ENCODE data around the gene HACD2.
"Not testable (repeated sequence)": the region's sequence is repeated elsewhere in the genome, so short reads cannot be mapped to it uniquely, and the experiment has no call there.

HACD2 gene

DNA sequence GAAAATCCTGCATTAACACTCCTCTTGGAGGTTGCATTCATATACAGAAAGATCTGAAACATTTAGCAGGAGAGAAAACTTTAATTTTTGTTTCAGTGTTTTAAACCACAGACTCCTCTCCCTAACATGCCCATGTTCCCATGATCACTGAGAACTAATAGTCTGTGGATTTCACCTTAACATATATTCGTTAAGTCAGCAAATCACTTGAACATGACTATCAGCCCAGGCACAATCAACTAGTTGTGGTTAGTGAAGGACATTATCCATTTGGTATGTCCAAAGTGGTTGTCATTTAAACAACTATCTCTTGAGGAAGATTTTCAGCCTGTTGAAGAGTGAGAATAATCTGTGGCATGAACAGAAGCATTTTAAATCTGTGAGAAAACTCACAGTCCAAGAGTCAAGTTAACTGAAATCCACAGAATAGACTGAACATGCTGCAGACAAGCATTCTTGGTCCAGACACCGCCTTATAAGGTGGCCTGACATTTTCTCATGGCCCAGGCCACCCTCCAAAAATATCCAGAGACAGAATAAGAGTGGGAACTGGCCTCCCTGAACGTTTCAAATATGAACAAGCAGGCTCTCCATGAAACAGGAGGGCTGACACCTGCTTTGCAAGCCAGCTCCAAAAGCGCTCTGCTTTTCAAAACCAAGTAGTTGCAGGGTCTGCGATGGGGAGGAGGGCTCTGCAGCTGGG, 96.1 kb downstream of the HACD2 start:
- Histone ChIP-seq H3K36me3 (ENCODE audit: control insufficient read depth, insufficient read depth, low read length) (no peaks in the 10 kb centered on the region), H2AFZ (no peak overlapping the region), H3K27ac (no peak overlapping the region), H3K9ac (no peak overlapping the region), H3K4me3 (ENCODE audit: low read depth, low read length) (no peak overlapping the region), H3K4me2 (ENCODE audit: low read length) (no peak overlapping the region), H3K27me3 (ENCODE audit: control insufficient read depth, insufficient read depth, low read length) (no peaks in the 10 kb centered on the region), H3K9me3 (ENCODE audit: control insufficient read depth, low read length) (no peaks in the 10 kb centered on the region), H3K4me1 (no peaks in the 10 kb centered on the region), H3K79me2 (no peaks in the 10 kb centered on the region)
- TF ChIP-seq, protein P1, sequence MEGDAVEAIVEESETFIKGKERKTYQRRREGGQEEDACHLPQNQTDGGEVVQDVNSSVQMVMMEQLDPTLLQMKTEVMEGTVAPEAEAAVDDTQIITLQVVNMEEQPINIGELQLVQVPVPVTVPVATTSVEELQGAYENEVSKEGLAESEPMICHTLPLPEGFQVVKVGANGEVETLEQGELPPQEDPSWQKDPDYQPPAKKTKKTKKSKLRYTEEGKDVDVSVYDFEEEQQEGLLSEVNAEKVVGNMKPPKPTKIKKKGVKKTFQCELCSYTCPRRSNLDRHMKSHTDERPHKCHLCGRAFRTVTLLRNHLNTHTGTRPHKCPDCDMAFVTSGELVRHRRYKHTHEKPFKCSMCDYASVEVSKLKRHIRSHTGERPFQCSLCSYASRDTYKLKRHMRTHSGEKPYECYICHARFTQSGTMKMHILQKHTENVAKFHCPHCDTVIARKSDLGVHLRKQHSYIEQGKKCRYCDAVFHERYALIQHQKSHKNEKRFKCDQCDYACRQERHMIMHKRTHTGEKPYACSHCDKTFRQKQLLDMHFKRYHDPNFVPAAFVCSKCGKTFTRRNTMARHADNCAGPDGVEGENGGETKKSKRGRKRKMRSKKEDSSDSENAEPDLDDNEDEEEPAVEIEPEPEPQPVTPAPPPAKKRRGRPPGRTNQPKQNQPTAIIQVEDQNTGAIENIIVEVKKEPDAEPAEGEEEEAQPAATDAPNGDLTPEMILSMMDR (IDR thresholded peaks at IDR 0.05): no peak

DNA sequence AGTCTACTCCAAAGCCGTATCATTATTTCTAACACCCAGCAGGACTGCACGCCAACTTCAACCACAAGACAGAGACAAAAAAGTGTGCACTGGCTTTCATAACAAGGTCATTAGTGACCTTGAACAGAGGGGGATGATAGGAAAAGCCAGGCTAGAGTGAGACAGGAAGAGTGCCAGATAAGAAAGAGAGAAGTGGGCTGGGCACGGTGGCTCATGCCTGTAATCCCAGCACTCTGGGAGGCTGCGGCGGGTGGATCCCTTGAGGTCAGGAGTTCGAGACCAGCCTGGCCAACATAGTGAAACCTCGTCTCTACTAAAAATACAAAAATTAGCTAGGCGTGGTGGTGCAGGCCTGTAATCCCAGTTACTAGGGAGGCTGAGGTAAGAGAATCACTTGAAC, 97.8 kb downstream of the HACD2 start:
- not testable (repeated sequence) for H3K9ac ChIP-seq; H3K9me3 ChIP-seq (ENCODE audit: control insufficient read depth, low read length); H3K27me3 ChIP-seq (ENCODE audit: control insufficient read depth, insufficient read depth, low read length); H2AFZ ChIP-seq; H3K79me2 ChIP-seq; H3K36me3 ChIP-seq (ENCODE audit: control insufficient read depth, insufficient read depth, low read length); H3K4me1 ChIP-seq; H3K4me2 ChIP-seq (ENCODE audit: low read length); H3K4me3 ChIP-seq (ENCODE audit: low read depth, low read length); H3K27ac ChIP-seq

DNA sequence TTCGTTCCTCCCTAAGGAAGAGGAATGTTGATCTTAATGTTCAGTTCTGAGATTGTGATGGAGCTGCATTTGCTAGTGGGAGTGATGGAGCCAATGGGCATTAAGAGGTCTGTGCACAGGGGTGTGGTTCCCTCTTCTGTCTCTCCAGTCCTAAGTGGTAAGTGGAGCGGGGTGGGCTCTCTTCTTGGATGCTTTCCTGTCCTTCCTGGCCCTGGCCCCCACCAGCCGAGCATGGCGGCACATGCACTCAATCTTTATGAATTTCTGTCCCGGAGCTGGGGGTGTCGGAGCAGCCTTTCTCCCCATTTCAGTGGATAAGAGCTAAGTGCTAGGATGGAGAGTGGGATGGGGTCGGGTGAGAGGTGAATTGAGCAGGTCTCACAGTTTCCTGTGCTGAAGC, 98.4 kb downstream of the HACD2 start:
- Histone ChIP-seq H3K27me3 (ENCODE audit: control insufficient read depth, insufficient read depth, low read length) (no peaks in the 10 kb centered on the region), H3K9ac (no peak overlapping the region), H3K36me3 (ENCODE audit: control insufficient read depth, insufficient read depth, low read length) (no peaks in the 10 kb centered on the region), H3K4me2 (ENCODE audit: low read length) (no peak overlapping the region), H3K4me3 (ENCODE audit: low read depth, low read length) (no peak overlapping the region), H3K4me1 (no peaks in the 10 kb centered on the region), H2AFZ (no peak overlapping the region), H3K9me3 (ENCODE audit: control insufficient read depth, low read length) (no peaks in the 10 kb centered on the region), H3K27ac (no peak overlapping the region), H3K79me2 (no peaks in the 10 kb centered on the region)
- TF ChIP-seq, protein P1 (IDR thresholded peaks at IDR 0.05): no peak

DNA sequence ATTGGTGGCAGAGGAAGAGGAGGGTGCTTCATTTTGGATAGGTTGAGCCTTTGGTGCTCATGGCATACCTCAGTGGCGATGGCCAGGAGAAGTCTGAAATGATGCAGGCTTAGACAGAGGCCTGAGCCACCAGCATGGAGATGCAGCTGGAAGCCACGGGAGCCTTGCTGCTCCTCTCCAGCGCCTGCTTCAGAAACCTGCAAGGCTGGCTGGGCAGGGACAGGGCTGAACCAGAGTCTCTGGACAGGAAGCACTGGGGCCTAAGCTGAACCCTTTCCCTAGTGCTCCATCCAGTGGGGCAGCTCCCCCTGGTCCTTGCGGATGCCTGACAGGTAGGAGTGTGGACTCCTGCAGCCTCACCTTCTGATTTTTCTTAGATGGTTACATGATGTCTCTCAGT, 99.3 kb downstream of the HACD2 start:
- H3K4me1 ChIP-seq: no peaks in the 10 kb centered on the region
- no peak overlapping the region for H3K4me3 ChIP-seq (ENCODE audit: low read depth, low read length)
- TF ChIP-seq, protein P1 (IDR thresholded peaks at IDR 0.05): no peak
- no peak overlapping the region for H3K9ac ChIP-seq
- no peaks in the 10 kb centered on the region for H3K36me3 ChIP-seq (ENCODE audit: control insufficient read depth, insufficient read depth, low read length)
- H3K27me3 ChIP-seq (ENCODE audit: control insufficient read depth, insufficient read depth, low read length): no peaks in the 10 kb centered on the region
- H3K9me3 ChIP-seq (ENCODE audit: control insufficient read depth, low read length): no peaks in the 10 kb centered on the region
- H2AFZ ChIP-seq: no peak overlapping the region
- H3K27ac ChIP-seq: no peak overlapping the region
- H3K4me2 ChIP-seq (ENCODE audit: low read length): no peak overlapping the region
- no peaks in the 10 kb centered on the region for H3K79me2 ChIP-seq

DNA sequence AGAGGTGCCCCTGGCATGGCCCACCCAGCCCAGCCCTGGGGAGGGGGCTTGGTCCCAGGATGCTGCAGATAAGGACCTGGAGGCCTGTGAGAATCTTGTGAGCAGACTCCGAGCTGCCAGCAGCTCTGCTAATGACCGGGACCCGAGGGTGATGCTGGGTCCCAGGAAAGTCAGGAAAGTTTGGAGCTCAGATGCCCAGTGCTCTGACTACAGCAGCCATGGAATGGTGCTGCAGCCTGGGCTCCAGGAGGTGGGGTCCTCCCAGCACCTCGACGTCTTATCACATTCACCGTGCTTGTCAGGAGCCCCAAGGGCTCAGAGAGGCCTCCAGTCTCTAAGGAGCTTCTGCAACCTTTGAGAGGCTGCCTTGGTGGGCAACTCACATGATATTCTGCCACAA, 101.7 kb downstream of the HACD2 start:
- H3K9me3 ChIP-seq (ENCODE audit: control insufficient read depth, low read length): no peaks in the 10 kb centered on the region
- H3K36me3 ChIP-seq (ENCODE audit: control insufficient read depth, insufficient read depth, low read length): no peaks in the 10 kb centered on the region
- no peak overlapping the region for H3K4me3 ChIP-seq (ENCODE audit: low read depth, low read length)
- H3K27ac ChIP-seq: no peak overlapping the region
- TF ChIP-seq, protein P1 (IDR thresholded peaks at IDR 0.05): no peak
- no peaks in the 10 kb centered on the region for H3K79me2 ChIP-seq
- H2AFZ ChIP-seq: no peak overlapping the region
- no peaks in the 10 kb centered on the region for H3K4me1 ChIP-seq
- no peak overlapping the region for H3K4me2 ChIP-seq (ENCODE audit: low read length)
- no peak overlapping the region for H3K9ac ChIP-seq
- H3K27me3 ChIP-seq (ENCODE audit: control insufficient read depth, insufficient read depth, low read length): no peaks in the 10 kb centered on the region
